COR-L47 (cell line): ENCODE data around the gene SULT1A2.
"Not testable (repeated sequence)": the region's sequence is repeated elsewhere in the genome, so short reads cannot be mapped to it uniquely, and the experiment has no call there.

Source experiments
- DNase-seq: peaks from one replicate; lab custom pipeline; 2025; lab: John Stamatoyannopoulos, UW

SULT1A2 gene

DNA sequence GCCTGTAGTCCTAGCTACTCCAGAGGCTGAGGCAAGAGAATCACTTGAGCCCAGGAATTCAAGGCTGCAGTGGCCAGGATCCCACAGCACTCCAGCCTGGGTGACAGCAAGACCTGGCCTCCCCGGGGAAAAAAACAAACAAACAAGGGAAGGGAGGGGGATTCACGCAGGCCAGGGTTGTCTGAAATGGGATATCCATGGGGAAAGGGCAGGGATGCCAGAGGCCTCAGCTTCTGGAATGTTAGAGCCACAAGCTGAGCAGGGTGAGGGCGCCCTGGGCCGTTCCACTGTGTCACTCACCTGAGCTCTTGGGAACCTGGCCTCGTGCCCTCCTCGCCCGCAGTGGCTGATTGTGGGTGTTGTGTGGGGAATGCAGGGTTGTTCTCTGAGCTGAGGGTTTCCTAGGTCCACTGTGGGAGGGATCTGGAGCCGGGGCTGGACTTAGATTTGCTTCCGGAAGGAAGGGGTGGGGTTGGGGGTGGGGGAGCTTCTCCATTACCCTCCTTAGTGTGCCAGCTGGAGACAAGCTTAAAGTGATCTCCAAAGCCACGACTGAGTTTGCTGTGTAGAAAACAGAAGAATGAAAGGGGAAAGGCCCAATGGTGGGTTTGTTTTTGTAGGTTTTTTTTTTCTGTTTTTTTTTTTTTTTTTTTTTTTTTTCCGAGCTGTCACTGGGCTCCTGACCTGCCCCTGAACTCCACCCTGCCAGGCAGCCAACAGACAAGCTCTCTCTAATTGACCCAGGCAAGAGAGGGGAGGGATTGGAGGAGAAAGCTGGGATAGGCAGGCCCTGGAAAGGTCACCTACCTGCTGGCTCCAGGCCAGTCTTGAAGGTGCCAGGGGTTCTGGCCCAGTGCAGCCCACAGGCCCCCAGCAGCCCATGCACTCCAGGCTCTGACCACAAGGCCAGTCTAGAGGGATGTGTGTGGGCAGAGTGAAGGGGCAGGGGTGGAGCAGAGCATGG lies 13.1 kb upstream of the SULT1A2 start, which contains the start of gene SULT1A1:
Gene SULT1A1, minus strand, starts transcription at position 414 of the 964 bp plus-strand sequence. CDS start 1,189 bp downstream, outside the sequence.
- DNase-seq: no peak

DNA sequence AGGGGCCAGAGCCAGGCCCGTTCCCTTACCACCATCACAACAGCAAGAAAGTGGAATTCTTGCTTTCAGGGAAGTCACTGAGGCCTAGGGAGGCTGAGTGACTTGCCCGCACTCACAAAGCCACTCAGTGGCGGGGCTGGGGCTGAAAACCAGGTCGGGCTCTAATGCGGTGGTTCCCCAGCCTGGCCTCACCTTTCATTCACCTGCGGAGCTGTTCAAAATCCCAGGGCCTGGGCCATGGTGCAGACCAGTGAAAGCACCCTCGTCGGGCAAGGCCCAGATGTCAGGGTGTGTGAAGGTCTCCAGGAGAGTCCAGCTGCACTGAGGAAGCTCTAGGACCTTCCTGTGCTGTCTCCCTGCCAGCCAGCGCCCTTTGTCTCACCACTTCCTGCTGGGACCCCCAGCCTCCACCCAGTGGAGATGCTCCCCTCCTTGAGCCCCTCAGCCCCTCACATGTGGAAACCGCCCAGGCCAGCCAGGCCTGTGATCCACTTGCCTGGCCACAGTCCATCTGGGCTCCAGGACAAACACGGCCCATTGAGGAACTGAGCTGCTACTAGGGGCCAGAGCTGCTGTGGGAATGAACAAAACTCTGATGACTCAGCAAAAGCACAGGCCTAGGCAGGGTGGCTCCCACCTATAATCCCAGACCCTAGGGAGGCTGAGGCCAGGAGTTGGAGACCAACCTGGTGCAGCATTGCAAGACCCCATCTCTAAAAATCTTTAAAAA lies 12.2 kb upstream of the SULT1A2 start:
- not testable (repeated sequence) for DNase-seq

DNA sequence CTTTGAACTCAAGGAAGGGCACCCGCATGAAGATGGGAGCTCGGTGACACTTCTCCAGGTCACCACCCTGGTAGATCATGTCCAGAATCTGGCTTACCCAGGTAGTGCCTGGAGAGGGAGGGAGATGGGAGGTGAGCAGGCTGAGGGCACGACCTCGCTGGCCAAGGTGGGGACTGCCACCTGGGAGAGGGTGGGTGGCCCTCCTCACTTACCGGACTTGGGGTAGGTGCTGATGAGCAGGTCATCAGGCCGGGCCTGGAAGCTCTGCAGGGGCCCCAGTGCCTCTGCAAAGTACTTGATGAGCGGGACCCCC lies 11.6 kb upstream of the SULT1A2 start:
- not testable (repeated sequence) for DNase-seq

GRCh38 chr16:28607681-28608495 lies 11.0 kb upstream of the SULT1A2 start:
- DNase-seq: not testable (repeated sequence)

DNA sequence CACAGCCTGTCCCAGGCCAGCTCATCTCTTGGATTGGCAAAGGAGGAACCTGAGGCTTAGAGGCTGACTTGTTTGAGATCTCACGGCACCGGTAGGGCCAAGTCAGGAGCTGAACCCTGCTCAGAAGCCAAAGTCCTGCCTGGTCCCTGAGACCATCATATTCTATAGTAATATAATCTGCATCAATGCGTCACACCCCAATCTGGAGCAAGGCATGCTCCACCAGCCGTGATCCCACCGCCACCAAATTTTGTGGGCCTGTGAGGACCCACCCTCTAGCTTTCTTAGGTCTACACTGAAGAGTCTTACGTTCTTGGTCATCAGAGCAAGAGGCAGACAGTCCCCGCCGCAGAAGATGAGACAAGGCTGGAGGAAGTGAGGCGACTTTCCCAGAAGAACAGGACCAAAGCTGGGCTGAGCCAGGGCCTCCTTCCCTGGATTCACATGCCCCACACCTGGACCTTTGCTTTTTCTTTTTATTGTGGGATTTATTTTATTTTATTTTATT lies 10.3 kb upstream of the SULT1A2 start:
- DNase-seq: no peak

- DNase-seq: no peak
These were observed 9.7 kb upstream of the SULT1A2 start for GRCh38 chr16:28606291-28607115.

DNA sequence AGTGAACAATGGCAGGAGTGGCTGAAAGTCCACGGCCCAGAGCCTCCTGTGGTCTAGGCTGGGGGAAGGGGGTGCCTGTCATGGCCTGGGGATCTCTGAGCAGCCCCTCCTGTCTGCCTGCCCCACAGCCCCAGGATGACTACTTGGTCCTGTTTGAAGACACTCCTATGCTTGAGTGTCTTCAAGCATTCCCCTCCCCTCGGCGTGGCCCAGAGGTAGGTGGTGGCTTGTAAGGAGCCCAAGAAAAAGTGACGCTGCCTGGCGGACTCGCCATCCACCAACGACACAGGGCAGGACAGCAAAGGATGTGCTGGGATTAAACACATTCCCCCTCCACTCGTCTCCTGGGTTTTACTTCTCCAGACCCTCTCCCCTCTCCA lies 7.3 kb upstream of the SULT1A2 start:
- DNase-seq: no peak

DNA sequence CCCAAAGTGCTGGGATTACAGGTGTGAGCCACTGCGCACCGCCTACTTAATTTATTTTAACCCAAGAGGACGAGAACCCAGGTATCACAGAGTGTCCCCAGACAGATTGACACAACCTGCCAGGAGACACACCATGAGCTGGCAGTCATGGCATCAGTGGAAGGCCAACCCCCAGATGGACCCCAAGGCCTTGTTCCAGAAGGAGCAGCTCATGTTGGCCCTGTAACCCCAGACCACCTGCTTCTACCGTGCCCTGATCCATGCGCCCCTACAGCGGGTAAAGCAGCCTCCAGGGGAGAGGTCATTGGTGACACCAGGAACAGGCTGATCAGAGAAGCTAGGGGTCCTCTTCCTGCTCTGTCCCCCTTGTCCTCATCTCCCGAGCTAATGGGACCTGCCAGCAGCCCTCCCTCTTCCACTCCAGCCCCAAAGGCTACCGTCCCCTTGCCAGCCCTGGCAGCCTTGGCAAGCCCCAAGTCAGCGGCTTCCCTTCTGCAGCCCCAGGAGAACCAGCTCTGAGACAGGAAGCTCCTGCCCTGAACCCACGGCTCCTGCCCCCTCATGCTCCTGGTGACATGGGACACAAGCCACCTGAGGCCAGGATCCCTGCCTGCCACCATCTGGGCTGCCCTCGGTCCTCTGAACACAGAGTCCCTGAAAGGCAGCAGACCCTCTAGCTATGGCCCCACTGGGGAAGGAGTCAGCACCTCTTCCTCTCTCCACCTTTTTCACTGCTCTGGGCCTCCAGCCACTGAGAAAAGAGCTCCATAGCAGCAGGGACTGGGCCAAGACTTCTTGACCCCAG lies 6.7 kb upstream of the SULT1A2 start:
- no peak for DNase-seq

GRCh38 chr16:28602529-28602928 lies 5.7 kb upstream of the SULT1A2 start:
- DNase-seq: no peak

DNA sequence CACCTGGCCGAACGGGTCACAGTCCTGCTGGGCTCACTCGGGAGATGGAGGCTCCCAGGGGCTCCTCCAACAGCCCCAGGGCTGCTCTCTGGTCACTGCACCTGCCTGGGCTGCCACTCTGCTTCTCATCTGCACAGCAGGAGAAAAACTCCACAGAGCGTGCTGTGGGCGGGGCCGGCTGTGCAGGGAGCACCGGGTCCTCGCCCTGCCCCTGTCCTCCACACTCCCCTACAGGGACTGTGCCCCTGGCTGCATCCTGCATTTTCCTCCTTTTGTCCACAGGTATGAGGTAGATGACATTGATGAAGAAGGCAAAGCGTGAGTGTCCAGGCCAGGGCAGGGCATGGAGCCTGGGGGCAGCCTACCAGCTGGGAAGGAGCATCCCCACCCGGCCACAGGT lies 5.2 kb upstream of the SULT1A2 start:
- not testable (repeated sequence) for DNase-seq

DNA sequence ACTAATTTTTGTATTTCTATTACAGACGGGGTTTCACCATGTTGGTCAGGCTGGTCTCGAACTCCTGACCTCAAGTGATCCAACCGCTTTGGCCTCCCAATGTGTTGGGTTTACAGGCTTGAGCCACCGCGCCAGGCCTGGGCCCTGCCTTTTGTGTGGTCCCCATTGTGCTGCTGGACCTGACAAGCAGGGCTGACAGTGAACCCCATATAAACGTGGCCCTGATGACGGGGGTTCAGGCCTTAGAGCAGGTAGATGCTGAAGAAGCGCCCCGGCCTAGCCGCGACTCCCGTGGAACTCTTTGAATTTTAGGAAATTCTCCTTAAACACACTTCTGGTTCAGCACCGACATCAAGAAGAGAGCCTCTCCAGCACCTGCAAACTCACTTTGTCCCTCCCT lies 4.7 kb upstream of the SULT1A2 start:
- DNase-seq: not testable (repeated sequence)

DNA sequence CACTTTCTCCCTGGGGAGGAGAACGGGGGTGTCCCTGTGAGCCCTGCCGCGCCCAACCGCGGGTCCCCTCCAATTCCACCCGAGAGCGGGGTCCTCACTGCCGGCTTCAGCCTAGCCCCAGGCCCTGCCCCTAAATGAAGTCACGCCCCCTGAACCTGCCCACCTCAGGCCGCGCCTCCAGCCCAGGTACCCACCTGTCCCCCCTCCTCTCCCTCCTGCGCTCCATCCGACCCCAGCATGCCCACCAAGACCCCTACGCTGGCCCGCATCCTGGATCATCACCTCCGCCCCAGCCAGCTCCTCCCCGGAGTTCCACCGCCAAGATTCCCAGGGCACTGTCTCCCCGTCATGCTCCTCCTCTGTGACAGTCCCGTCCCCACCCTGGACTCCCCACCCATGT lies 4.1 kb upstream of the SULT1A2 start:
- not testable (repeated sequence) for DNase-seq

- not testable (repeated sequence) for DNase-seq
These were observed 2.8 kb upstream of the SULT1A2 start for GRCh38 chr16:28599377-28600285.

DNA sequence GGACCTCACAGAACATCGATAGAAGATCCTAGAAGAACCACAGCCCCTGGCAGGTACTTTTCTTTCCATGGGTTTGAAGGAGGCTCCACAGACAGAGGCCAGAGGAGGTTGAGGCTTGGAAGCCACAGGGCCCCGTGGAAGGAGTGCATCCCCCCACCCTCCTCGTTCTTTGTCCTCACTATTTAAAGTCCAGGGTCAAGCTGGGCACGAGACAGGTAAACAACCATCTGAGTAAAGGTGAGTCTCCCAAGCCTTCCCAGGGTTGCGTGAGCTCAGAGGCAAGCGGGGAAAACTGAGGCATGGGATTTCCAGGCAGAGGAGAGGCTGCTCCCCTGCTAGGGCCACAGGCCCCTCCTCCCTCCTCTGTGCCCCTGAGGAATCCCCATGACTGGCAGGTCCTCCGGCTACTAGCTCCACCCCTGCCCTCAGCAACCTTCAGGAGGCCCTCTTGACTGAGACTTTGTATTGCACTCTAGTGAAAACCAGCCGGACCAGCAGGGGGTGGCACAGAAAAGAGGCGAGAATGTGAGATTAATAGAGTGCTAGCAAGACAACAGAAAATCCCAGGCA lies 927 bp upstream of the SULT1A2 start:
- no peak for DNase-seq

DNA sequence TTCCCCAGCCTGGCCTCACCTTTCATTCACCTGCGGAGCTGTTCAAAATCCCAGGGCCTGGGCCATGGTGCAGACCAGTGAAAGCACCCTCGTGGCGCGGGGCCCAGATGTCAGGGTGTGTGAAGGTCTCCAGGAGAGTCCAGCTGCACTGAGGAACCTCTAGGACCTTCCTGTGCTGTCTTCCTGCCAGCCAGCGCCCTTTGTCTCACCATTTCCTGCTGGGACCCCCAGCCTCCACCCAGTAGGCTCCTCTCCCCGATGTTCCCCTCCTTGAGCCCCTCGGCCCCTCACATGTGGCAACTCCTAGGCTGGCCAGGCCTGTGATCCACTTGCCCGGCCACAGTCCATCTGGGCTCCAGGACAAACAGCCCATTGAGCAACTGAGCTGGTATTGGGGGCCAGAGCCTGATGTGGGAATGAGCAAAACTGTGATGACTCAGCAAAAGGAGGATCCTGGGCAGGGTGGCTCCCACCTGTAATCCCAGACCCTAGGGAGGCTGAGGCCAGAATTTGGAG lies 677 bp downstream of the SULT1A2 start:
- no peak for DNase-seq

GRCh38 chr16:28595451-28595850 lies 1.4 kb downstream of the SULT1A2 start:
- DNase-seq: not testable (repeated sequence)

- no peak for DNase-seq
These were observed 3.8 kb downstream of the SULT1A2 start for GRCh38 chr16:28592979-28593553.

DNA sequence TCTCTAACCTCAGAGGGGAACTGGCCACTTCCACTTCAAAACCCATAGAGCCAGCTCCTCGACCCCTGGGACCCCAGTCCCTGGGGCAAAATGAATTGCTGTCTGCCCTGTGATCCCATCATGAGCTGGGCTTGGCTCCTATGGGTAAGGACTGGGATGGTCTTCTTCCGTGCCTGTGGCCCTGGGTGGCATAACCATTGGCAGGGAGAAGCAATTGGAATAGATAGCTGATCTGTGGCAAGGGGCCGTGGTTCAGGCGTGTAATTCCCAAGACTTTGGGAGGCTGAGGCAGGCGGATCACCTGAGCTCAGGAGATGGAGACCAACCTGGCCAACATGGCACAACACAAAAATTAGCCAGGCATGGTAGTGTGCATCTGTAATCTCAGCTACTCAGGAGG lies 4.3 kb downstream of the SULT1A2 start:
- no peak for DNase-seq
